Measurements from ENCODE around the gene MBOAT2. TPM values are rescaled to one million over a fixed set of nuclear protein-coding genes. Genes with fewer than 3 reads are reported as not detected.

The MBOAT2 gene
- total RNA-seq, 3 donors from 2014 or later (not counting 1 experiment from before 2014, with no cell fraction given), result 2.9 to 18.4 (median 4.2) TPM

- Histone ChIP-seq H3K4me3 (ENCODE audit: low read length) (no peak overlapping the region), H3K4me1 (ENCODE audit: control insufficient read depth, insufficient read depth, low read length) (no peaks in the 10 kb centered on the region), H3K9me3 (ENCODE audit: control insufficient read depth, insufficient read depth, low read length) (no peaks in the 10 kb centered on the region), H3K27me3 (ENCODE audit: control insufficient read depth, insufficient read depth, low read length) (no peaks in the 10 kb centered on the region), H3K36me3 (ENCODE audit: control insufficient read depth, insufficient read depth, low read length) (peaks cover 67% of the 10 kb centered on the region), H3K27ac (ENCODE audit: low read length) (no peak overlapping the region)
- intact Hi-C loops (cut with micrococcal nuclease), result no loop called here
- Mint-ChIP-seq H3K4me3 (no peak overlapping the region), H3K9me3 (no peaks in the 10 kb centered on the region), H3K36me3 (peaks cover 18% of the 10 kb centered on the region), H3K4me1 (no peaks in the 10 kb centered on the region), H3K27me3 (ENCODE audit: low read depth in 2 of 2) (no peaks in the 10 kb centered on the region), H3K27ac (no peak overlapping the region)
- TF ChIP-seq, protein P1, sequence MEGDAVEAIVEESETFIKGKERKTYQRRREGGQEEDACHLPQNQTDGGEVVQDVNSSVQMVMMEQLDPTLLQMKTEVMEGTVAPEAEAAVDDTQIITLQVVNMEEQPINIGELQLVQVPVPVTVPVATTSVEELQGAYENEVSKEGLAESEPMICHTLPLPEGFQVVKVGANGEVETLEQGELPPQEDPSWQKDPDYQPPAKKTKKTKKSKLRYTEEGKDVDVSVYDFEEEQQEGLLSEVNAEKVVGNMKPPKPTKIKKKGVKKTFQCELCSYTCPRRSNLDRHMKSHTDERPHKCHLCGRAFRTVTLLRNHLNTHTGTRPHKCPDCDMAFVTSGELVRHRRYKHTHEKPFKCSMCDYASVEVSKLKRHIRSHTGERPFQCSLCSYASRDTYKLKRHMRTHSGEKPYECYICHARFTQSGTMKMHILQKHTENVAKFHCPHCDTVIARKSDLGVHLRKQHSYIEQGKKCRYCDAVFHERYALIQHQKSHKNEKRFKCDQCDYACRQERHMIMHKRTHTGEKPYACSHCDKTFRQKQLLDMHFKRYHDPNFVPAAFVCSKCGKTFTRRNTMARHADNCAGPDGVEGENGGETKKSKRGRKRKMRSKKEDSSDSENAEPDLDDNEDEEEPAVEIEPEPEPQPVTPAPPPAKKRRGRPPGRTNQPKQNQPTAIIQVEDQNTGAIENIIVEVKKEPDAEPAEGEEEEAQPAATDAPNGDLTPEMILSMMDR (IDR thresholded peaks at IDR 0.05), result no peak
- ATAC-seq, result no peak
- no peak for DNase-seq
- 97% methylated on average over 5 of the region's 6 CpGs for WGBS (ENCODE audit: insufficient coverage)
Observed at GRCh38 chr2:8805278-8806210, 197.9 kb downstream of the MBOAT2 start.

- Histone ChIP-seq H3K4me3 (ENCODE audit: low read length) (no peak overlapping the region), H3K4me1 (ENCODE audit: control insufficient read depth, insufficient read depth, low read length) (no peaks in the 10 kb centered on the region), H3K9me3 (ENCODE audit: control insufficient read depth, insufficient read depth, low read length) (no peaks in the 10 kb centered on the region), H3K36me3 (ENCODE audit: control insufficient read depth, insufficient read depth, low read length) (peaks cover 64% of the 10 kb centered on the region), H3K27ac (ENCODE audit: low read length) (no peak overlapping the region), H3K27me3 (ENCODE audit: control insufficient read depth, insufficient read depth, low read length) (no peaks in the 10 kb centered on the region)
- Mint-ChIP-seq H3K27ac (no peak overlapping the region), H3K4me1 (no peaks in the 10 kb centered on the region), H3K9me3 (no peaks in the 10 kb centered on the region), H3K36me3 (peaks cover 18% of the 10 kb centered on the region), H3K27me3 (ENCODE audit: low read depth in 2 of 2) (no peaks in the 10 kb centered on the region), H3K4me3 (no peak overlapping the region)
- intact Hi-C loops (cut with micrococcal nuclease), result no loop called here
- DNase-seq (no peak), ATAC-seq (no peak)
- TF ChIP-seq, protein P1 (IDR thresholded peaks at IDR 0.05), result no peak
- WGBS (ENCODE audit: insufficient coverage), result 86% methylated on average over 3 of the region's 3 CpGs
Observed at GRCh38 chr2:8803658-8804379, 199.7 kb downstream of the MBOAT2 start.

GRCh38 chr2:8802741-8803140 is 200.7 kb downstream of the MBOAT2 start:
- Mint-ChIP-seq H3K27me3 (ENCODE audit: low read depth in 2 of 2) (no peaks in the 10 kb centered on the region), H3K4me1 (no peaks in the 10 kb centered on the region), H3K4me3 (no peak overlapping the region), H3K36me3 (peaks cover 18% of the 10 kb centered on the region), H3K9me3 (no peaks in the 10 kb centered on the region), H3K27ac (no peak overlapping the region)
- no peak overlapping the region for H3K27ac ChIP-seq (ENCODE audit: low read length)
- H3K36me3 ChIP-seq (ENCODE audit: control insufficient read depth, insufficient read depth, low read length), result peaks cover 63% of the 10 kb centered on the region
- H3K27me3 ChIP-seq (ENCODE audit: control insufficient read depth, insufficient read depth, low read length), result no peaks in the 10 kb centered on the region
- ATAC-seq (no peak), DNase-seq (no peak)
- 98% methylated on average over 3 of the region's 3 CpGs for WGBS (ENCODE audit: insufficient coverage)
- H3K9me3 ChIP-seq (ENCODE audit: control insufficient read depth, insufficient read depth, low read length), result no peaks in the 10 kb centered on the region
- intact Hi-C loops (cut with micrococcal nuclease), result no loop called here
- no peaks in the 10 kb centered on the region for H3K4me1 ChIP-seq (ENCODE audit: control insufficient read depth, insufficient read depth, low read length)
- TF ChIP-seq, protein P1 (IDR thresholded peaks at IDR 0.05), result no peak
- H3K4me3 ChIP-seq (ENCODE audit: low read length), result no peak overlapping the region

Other genes with a start within 250 kb of the MBOAT2 start
- 10 to 100 TPM; 54.1 to 84.2 (median 71.5) TPM for gene KIDINS220, start 166.1 kb downstream of the MBOAT2 start, total RNA-seq
- 1 to 10 TPM in 1 of 3 donors, under 1 TPM in 2; 0.20 to 1.8 (median 0.60) TPM for gene ASAP2, start 203.1 kb upstream of the MBOAT2 start, total RNA-seq